ENCODE results near the gene KCTD7. TPM values are rescaled to one million over a fixed set of nuclear protein-coding genes. Genes with fewer than 3 reads are reported as not detected.

KCTD7 gene
- total and polyA plus RNA-seq, 10 of the 15 experiments (the other 5 are each of a cell fraction or from before 2014, with no cell fraction given): 1.6 to 18.0 (median 9.4) TPM

GRCh38 chr7:66626331-66626934 is 2.2 kb upstream of the KCTD7 start:
- SMC1A ChIA-PET (ENCODE audit: uncharacterized antibody, unreplicated experiment): interaction anchor here (1.1 to 1.8 kb wide), 4 partner anchors 18 to 69 kb away, joined by 4 to 8 read pairs (median 6); no protein-coding TSS in a partner anchor
- no peaks in the 10 kb centered on the region; the same call in 2 of the 3 replicates for H3K9me3 ChIP-seq (replicated peaks; ENCODE audit: control insufficient read depth, insufficient read depth, low read length)
- no peaks in the 10 kb centered on the region for H4K20me1 ChIP-seq (ENCODE audit: control insufficient read depth, insufficient read depth)
- RAD21 ChIA-PET (ENCODE audit: unreplicated experiment): interaction anchor here (1.6 to 2.7 kb wide), 2 partner anchors 28 to 55 kb away, joined by 4 to 12 read pairs; no protein-coding TSS in a partner anchor
- in situ Hi-C loops (cut with MboI) (no loop called here), intact Hi-C loops (cut with micrococcal nuclease; ENCODE audit: unreplicated experiment) (loop anchor here (5.0 kb wide), 1 partner anchor 34 kb away; no protein-coding TSS in a partner anchor)
- DNase-seq (ENCODE audit: low read depth, low spot score): no peak
- H3K4me1 ChIP-seq (ENCODE audit: control insufficient read depth, insufficient read depth, low read length): peaks cover 29% of the 10 kb centered on the region
- H3K4me3 ChIP-seq: no peak overlapping the region
- CTCF ChIA-PET: interaction anchor here (0.6 to 1.3 kb wide), 2 partner anchors 23 to 31 kb away, joined by 3 to 4 read pairs; no protein-coding TSS in a partner anchor
- no peak overlapping the region for H3K27ac ChIP-seq (ENCODE audit: control insufficient read depth, insufficient read depth)
- POLR2A ChIA-PET: interaction anchor here (1.1 kb wide), 3 partner anchors 11 to 27 kb away, joined by 3 to 7 read pairs (median 3); no protein-coding TSS in a partner anchor
- no peak overlapping the region for H3K4me2 ChIP-seq (ENCODE audit: control insufficient read depth, insufficient read depth)
- no peak overlapping the region for H3K9ac ChIP-seq (ENCODE audit: control insufficient read depth, insufficient read depth, low read length)
- H3K36me3 ChIP-seq (ENCODE audit: control insufficient read depth in 2 of 2, insufficient read depth in 2 of 2, low read length in 1 of 2): no peaks in the 10 kb centered on the region
- BruUV-seq (replicated peaks): no TSS peak
- H3K27me3 ChIP-seq (replicated peaks in 1 of 2; ENCODE audit: control insufficient read depth in 2 of 2, insufficient read depth in 2 of 2, low read length in 1 of 2): no peaks in the 10 kb centered on the region
- peaks cover 6% of the 10 kb centered on the region; the same call in 1 of the 2 replicates for H3K79me2 ChIP-seq (ENCODE audit: control insufficient read depth, insufficient read depth, low read length)
- 55% methylated on average over 3 of the region's 3 CpGs for WGBS (ENCODE audit: insufficient coverage, insufficient replicate concordance, low lambda C conversion rate, missing lambda C conversion rate)
- H2AFZ ChIP-seq (ENCODE audit: control insufficient read depth, low read depth, low read length): no peak overlapping the region
- no peak for TF ChIP-seq CBX3 (IDR thresholded peaks at IDR 0.05; ENCODE audit: borderline replicate concordance, low read depth)
- TF ChIP-seq CUX1 (IDR thresholded peaks at IDR 0.05; ENCODE audit: insufficient replicate concordance, low read depth, low read length): no peak
- TF ChIP-seq NBN (IDR thresholded peaks at IDR 0.05): no peak
- TF ChIP-seq STAT3 (IDR thresholded peaks at IDR 0.05; ENCODE audit: low read depth, low read length): no peak
- no peak for TF ChIP-seq SP1 (IDR thresholded peaks at IDR 0.05; ENCODE audit: low read depth, low read length)
- TF ChIP-seq PRDM15 (CRISPR knock-in tag; IDR thresholded peaks at IDR 0.05): no peak
- TF ChIP-seq HDAC6 (IDR thresholded peaks at IDR 0.05; ENCODE audit: unreplicated experiment): no peak
- no peak for TF ChIP-seq PML (IDR thresholded peaks at IDR 0.05; ENCODE audit: low read length)
- TF ChIP-seq SREBF1 (IDR thresholded peaks at IDR 0.05; ENCODE audit: low read length): no peak
- FAIRE-seq: no peak
- ATAC-seq: no peak
